ENCODE results near the gene THUMPD3.

THUMPD3 gene

DNA sequence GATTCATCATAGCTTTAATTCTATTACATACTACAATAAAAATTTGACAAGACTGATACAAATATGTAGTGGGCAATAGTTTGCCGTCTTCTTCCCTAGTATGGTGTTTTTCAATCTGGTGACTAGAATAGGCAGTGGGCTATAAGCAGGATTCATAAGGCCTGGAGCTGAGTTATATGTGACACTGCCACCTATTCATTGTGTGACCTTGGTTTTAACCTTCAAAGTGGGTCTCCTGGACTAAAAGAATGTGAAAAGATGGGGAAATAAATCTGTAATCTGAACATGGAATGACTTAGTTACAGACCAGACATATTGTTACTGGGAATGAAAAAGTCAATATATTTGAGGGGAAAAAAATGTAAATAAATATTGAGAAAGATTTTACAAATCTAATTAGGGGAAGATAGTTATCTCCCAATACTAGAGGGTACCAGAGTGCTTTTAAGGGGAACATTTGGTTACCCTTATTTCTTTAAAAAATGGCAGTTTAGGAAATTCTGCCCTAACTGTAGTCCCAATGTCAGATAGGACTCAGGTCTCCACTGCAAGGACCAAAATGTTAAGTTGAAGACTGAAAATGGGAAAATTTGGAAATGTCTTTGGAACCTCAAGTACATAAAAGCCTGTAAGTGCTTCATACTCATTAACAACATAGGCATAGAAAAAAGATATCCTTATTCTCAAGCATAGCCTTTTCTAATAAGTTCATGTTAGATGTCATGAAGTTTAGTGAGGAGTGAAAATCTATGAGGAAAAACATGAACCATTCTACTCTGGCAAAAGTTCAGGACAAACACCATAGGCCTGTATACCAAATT is 23.9 kb downstream of the THUMPD3 start:
- CTCF ChIA-PET, result interaction anchor here (1.0 to 1.2 kb wide), 2 partner anchors 10 to 24 kb away, joined by 3 to 4 read pairs; no protein-coding TSS in a partner anchor
- TF ChIP-seq, protein P1, sequence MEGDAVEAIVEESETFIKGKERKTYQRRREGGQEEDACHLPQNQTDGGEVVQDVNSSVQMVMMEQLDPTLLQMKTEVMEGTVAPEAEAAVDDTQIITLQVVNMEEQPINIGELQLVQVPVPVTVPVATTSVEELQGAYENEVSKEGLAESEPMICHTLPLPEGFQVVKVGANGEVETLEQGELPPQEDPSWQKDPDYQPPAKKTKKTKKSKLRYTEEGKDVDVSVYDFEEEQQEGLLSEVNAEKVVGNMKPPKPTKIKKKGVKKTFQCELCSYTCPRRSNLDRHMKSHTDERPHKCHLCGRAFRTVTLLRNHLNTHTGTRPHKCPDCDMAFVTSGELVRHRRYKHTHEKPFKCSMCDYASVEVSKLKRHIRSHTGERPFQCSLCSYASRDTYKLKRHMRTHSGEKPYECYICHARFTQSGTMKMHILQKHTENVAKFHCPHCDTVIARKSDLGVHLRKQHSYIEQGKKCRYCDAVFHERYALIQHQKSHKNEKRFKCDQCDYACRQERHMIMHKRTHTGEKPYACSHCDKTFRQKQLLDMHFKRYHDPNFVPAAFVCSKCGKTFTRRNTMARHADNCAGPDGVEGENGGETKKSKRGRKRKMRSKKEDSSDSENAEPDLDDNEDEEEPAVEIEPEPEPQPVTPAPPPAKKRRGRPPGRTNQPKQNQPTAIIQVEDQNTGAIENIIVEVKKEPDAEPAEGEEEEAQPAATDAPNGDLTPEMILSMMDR (IDR thresholded peaks at IDR 0.05; ENCODE audit: control extremely low read depth, extremely low read depth, low read depth, missing control alignments), result no peak
- DNase-seq (ENCODE audit: extremely low spot score), result no peak
- POLR2A ChIA-PET, result interaction anchor here (1.0 kb wide), 1 partner anchor 9 kb away, joined by 5 read pairs; no protein-coding TSS in a partner anchor

DNA sequence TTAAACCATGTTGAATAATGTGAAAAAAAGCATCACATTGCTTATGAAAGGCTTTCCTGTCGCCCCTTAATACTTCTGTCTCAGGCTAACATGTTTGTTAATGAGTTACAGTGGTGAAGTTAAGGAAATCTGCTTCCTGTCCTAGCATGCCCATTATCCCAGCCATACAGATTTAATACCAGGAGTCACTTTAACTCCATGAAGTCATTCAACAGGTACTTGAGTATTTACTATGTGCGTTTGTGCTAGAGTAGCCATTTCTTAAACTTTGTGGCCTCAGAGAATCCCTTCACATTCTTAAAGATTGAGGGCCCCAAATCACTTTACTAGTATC is 24.4 kb downstream of the THUMPD3 start:
- ChIA-PET POLR2A (no interaction called here), CTCF (no interaction called here)
- DNase-seq (ENCODE audit: extremely low spot score), result no peak
- TF ChIP-seq, protein P1 (IDR thresholded peaks at IDR 0.05; ENCODE audit: control extremely low read depth, extremely low read depth, low read depth, missing control alignments), result no peak

DNA sequence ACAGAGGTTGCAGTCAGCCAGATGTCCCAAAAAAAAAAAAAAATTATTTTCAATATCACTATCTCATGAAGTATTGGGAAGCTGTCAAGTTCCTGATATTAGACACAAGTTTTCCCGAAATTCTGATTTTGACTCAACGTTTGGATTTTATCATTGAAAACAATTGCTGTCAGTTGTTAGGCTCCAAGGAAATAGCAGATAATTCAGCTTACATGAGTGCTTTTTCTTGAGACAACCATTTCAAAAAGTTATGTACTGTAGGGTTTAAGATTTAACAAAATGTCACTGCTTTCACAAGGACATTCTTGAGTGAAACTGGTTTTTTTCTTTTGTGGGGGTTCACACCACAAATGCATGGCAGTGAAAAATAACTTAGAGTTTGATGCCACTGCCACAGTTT is 25.3 kb downstream of the THUMPD3 start:
- CTCF ChIA-PET, result interaction anchor here (1.0 kb wide), 1 partner anchor 16 kb away, joined by 3 read pairs; no protein-coding TSS in a partner anchor
- TF ChIP-seq, protein P1 (IDR thresholded peaks at IDR 0.05; ENCODE audit: control extremely low read depth, extremely low read depth, low read depth, missing control alignments), result no peak
- POLR2A ChIA-PET, result interaction anchor here (0.6 kb wide), 1 partner anchor 47 kb away, joined by 4 read pairs; no protein-coding TSS in a partner anchor
- no peak for DNase-seq (ENCODE audit: extremely low spot score)

DNA sequence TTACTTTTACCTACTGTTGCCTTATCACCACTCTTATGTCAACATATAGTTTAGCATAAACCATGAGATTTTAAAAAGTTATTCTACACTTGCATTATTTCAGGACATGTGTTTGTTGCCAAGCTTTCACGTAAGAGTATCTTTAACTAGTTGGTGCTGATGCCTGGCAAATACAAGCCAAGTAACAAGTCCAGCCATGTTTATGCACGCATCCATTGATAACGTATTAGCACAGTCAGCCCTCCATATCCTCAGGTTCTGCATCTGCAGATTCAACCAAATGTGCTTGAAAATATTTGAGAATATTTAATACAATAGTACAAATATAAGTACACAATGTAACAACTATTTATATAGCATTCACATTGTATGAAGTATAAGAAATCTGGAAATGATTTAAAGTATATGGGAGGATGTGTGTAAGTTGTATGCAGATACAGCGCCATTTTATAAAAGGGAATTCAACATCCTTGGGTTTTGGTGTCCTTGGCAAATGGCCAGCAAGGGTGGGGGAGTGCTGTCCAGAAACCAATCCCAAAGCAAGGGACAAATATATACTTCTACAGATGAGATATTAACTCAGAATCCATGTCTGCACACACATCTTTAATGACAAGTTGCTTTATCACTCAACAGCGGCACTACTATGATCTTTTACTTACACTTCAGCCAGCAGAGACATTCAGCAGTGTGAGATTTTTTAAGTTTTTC is 25.9 kb downstream of the THUMPD3 start:
- CTCF ChIA-PET, result interaction anchor here (1.0 kb wide), 2 partner anchors 15 to 35 kb away, joined by 3 to 4 read pairs; no protein-coding TSS in a partner anchor
- TF ChIP-seq, protein P1 (IDR thresholded peaks at IDR 0.05; ENCODE audit: control extremely low read depth, extremely low read depth, low read depth, missing control alignments), result no peak
- DNase-seq (ENCODE audit: extremely low spot score), result no peak
- POLR2A ChIA-PET, result interaction anchor here (0.6 kb wide), 2 partner anchors 12 to 46 kb away, joined by 3 to 4 read pairs; no protein-coding TSS in a partner anchor

DNA sequence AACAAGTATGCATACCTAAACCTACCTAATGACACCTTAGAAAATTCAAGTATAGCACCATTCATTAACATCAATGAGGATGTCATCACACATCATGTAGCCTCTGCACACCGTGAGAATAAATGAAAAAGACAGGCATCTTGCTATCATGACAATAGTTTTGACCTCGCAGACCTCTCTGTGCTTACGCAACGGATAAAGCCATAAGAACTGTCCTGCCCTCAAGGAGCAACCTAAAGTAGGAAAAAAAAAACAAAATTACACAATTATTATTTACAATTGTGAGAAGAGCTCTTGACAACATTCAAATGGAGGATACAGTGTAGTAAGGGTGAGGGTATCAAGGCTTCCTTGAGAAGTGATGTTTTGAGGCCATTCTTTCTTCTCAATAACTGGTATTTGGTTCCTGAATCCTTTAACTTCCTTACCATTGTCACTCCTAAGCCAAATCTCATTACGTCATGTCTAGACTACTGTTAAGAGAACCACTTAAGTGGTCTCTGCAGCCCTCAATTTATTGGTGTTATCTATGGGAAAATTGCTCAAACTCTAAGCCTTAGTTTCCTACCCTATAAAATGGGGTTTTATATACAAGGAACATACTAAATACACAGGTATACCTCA is 27.5 kb downstream of the THUMPD3 start:
- CTCF ChIA-PET, result no interaction called here
- TF ChIP-seq, protein P1 (IDR thresholded peaks at IDR 0.05; ENCODE audit: control extremely low read depth, extremely low read depth, low read depth, missing control alignments), result no peak
- no peak for DNase-seq (ENCODE audit: extremely low spot score)
- POLR2A ChIA-PET, result no interaction called here

DNA sequence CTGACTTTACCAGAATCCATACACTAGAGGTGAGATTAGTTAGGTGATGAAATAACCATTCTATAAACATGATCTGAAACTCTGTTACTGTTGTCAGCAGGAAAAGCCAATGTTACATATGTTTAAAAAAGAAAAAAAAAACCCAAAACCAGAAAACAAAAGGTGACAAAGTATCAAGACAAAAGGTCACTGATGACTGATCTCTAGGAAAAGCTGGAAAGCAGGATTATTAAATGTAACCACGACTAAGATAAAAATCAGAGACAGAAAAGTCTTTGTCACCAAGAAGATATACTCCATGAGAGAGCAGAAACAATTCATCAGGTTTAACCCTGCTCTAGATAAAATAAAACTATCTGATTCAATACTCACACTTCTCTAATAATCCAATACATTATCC is 29.2 kb downstream of the THUMPD3 start:
- ChIA-PET POLR2A (interaction anchor here (1.0 kb wide), 1 partner anchor 14 kb away, joined by 3 read pairs; no protein-coding TSS in a partner anchor), CTCF (no interaction called here)
- TF ChIP-seq, protein P1 (IDR thresholded peaks at IDR 0.05; ENCODE audit: control extremely low read depth, extremely low read depth, low read depth, missing control alignments), result no peak
- DNase-seq (ENCODE audit: extremely low spot score), result no peak

Data from GM10248 (cell line).